Left ventricle myocardium inferior (tissue), 1 donor: ENCODE measurements around the gene SLC6A5. TPM values are rescaled to one million over a fixed set of nuclear protein-coding genes. Genes with fewer than 3 reads are reported as not detected.

Experiments
- DNase-seq: peaks from one replicate; pipeline ENCODE4 v3.0.0-alpha.2; 2020
- H3K27ac ChIP-seq: fragments of 200-600 bp; replicated peaks from 2 replicates; pipeline ENCODE4 v1.8.0; 2021
- H3K27me3 ChIP-seq: fragments of 200-600 bp; 2 replicates; pipeline ENCODE4 v1.8.0; 2021; ENCODE audit warnings: low read depth
- H3K36me3 ChIP-seq: fragments of 200-600 bp; 2 replicates; pipeline ENCODE4 v1.8.0; 2021
- H3K4me1 ChIP-seq: fragments of 200-600 bp; 2 replicates; pipeline ENCODE4 v1.8.0; 2021
- H3K4me3 ChIP-seq: fragments of 200-600 bp; 2 replicates; pipeline ENCODE4 v1.8.0; 2021; ENCODE audit warnings: mild to moderate bottlenecking, moderate library complexity
- H3K9me3 ChIP-seq: fragments of 200-600 bp; replicated peaks from 2 replicates; pipeline ENCODE4 v1.8.0; 2021
- CTCF ChIP-seq: fragments of 200-600 bp; IDR thresholded peaks from 2 replicates; pipeline ENCODE4 v1.8.0; 2021; ENCODE audit warnings: antibody characterized with exemption, mild to moderate bottlenecking, borderline replicate concordance
- intact Hi-C: fragments of 100-400 bp; cut with micrococcal nuclease; formaldehyde crosslinking; loops from one replicate; pipeline ENCODE4 v1.11.0; 2022
- total RNA-seq: library from RNA; stranded (reverse); fragmentation: NEBNext Ultra II Directional; extraction: Animal tissue kit (Norgen Biotek cat#: 25700); gene quantifications from one replicate; pipeline ENCODE4 v1.2.1, GENCODE V29; 2021
- donor health status: DM: no; HTN: yes; CAD: no; lungs with severe emphysema.

SLC6A5 gene
- total RNA-seq, 1 donor from 2014 or later = not detected

GRCh38 chr11:20658135-20658534, 58.7 kb downstream of the SLC6A5 start:
- Histone ChIP-seq H3K4me3 (no peak overlapping the region), H3K9me3 (peaks cover 5% of the 10 kb centered on the region), H3K36me3 (no peaks in the 10 kb centered on the region), H3K4me1 (no peaks in the 10 kb centered on the region), H3K27ac (no peak overlapping the region), H3K27me3 (peaks cover 52% of the 10 kb centered on the region)
- TF ChIP-seq CTCF = no peak
- intact Hi-C loops = no loop called here
- no peak for DNase-seq

- intact Hi-C loops = no loop called here
- H3K27ac ChIP-seq = no peak overlapping the region
- H3K27me3 ChIP-seq = peaks cover 52% of the 10 kb centered on the region
Measured at GRCh38 chr11:20661445-20661844, 62.0 kb downstream of the SLC6A5 start.

GRCh38 chr11:20661850-20662249, 62.4 kb downstream of the SLC6A5 start:
- no peak for DNase-seq
- no peak for TF ChIP-seq CTCF
- no peak overlapping the region for H3K4me3 ChIP-seq

More at GRCh38 chr11:20661445-20661844, 62.0 kb downstream of the SLC6A5 start:
- no peak overlapping the region for H3K4me3 ChIP-seq
- H3K36me3 ChIP-seq = no peaks in the 10 kb centered on the region
- peaks cover 5% of the 10 kb centered on the region for H3K9me3 ChIP-seq
- H3K4me1 ChIP-seq = no peaks in the 10 kb centered on the region
- no peak for DNase-seq
- TF ChIP-seq CTCF = no peak

GRCh38 chr11:20668131-20668809, 68.9 kb downstream of the SLC6A5 start:
- intact Hi-C loops = no loop called here
- peaks cover 24% of the 10 kb centered on the region for H3K4me1 ChIP-seq
- H3K9me3 ChIP-seq = no peaks in the 10 kb centered on the region
- H3K27me3 ChIP-seq = peaks cover 99% of the 10 kb centered on the region
- H3K4me3 ChIP-seq = no peak overlapping the region
- H3K36me3 ChIP-seq = no peaks in the 10 kb centered on the region
- DNase-seq = no peak
- H3K27ac ChIP-seq = no peak overlapping the region
- no peak for TF ChIP-seq CTCF

More at GRCh38 chr11:20661850-20662249, 62.4 kb downstream of the SLC6A5 start:
- H3K27ac ChIP-seq = no peak overlapping the region
- peaks cover 5% of the 10 kb centered on the region for H3K9me3 ChIP-seq
- intact Hi-C loops = no loop called here
- H3K4me1 ChIP-seq = no peaks in the 10 kb centered on the region
- H3K36me3 ChIP-seq = no peaks in the 10 kb centered on the region
- H3K27me3 ChIP-seq = peaks cover 52% of the 10 kb centered on the region

- H3K4me3 ChIP-seq = peak within 1 kb of the TSS; percentile 57
- H3K27me3 ChIP-seq = peaks cover 100% of the 10 kb centered on the region
- intact Hi-C loops = no loop called here
- no peak for DNase-seq
- TF ChIP-seq CTCF = no peak
- no peaks in the 10 kb centered on the region for H3K9me3 ChIP-seq
- H3K4me1 ChIP-seq = peaks cover 24% of the 10 kb centered on the region
- no peak within 1 kb of the TSS for H3K27ac ChIP-seq
- no peaks in the 10 kb centered on the region for H3K36me3 ChIP-seq
Measured at GRCh38 chr11:20668844-20669819, 69.7 kb downstream of the SLC6A5 start, which contains the start of gene NELL1. Gene NELL1 (plus strand): TSS chr11:20669586.
